NCI-H460 (cell line): ENCODE data around the gene KCNK17. TPM values are rescaled to one million over a fixed set of nuclear protein-coding genes. Genes with fewer than 3 reads are reported as not detected.

Experiments used
- DNase-seq: peaks from one replicate; pipeline ENCODE4 v3.0.0-alpha.2; 2016; ENCODE audit warnings: low read depth; ENCODE audit errors: extremely low read depth
- total RNA-seq: library from RNA; depleted of rRNA; stranded (reverse); fragments of >200 nt; shearing (Covaris generic); gene quantifications from 2 replicates; pipeline ENCODE4 v1.2.3, GENCODE V29; 2014; rRNA removed

Gene KCNK17
- total RNA-seq, 1 experiment from 2014 or later = not detected

DNA sequence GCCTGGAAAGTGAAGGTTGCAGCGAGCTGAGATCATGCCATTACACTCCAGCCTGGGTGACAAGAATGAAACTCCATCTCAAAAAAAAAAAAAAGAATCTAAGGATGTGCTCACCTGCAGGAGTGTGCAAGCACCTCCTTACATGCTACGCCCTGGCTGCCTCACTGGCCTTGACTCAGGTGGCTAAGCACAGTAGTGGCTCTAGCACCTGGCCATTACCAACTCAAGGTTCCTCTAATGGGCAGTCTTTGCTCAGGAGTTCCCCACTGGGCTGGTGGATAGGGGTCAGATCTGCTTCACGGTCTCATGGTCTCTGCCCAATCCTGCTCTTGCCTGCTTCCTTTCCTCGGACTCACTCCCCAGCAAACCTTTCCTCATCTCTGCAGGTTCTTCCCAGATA, 39.7 kb downstream of the KCNK17 start:
- no peak for DNase-seq

GRCh38 chr6:39273406-39273821, 40.8 kb downstream of the KCNK17 start:
- DNase-seq = no peak

GRCh38 chr6:39269961-39270360, 44.3 kb downstream of the KCNK17 start:
- no peak for DNase-seq

DNA sequence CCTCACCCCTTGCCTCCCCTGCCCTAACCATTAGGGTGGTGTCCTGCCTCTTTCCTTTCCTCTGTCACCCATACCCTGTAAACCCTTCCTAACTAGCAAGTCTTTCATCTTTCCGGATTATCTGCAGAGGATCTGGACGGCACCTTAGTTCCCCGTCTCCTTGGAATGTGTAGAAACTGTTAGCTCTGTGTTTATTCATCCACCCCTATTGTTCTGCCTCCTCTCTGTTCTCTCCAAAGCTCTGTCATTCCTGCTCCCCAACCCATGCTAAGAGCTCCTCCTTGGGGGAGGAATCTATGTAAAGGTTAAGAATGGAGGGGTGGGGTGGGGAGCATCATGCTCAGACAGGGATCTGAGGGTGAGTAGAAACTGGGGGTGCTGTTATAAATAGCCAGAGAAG, 45.5 kb downstream of the KCNK17 start:
- no peak for DNase-seq

DNA sequence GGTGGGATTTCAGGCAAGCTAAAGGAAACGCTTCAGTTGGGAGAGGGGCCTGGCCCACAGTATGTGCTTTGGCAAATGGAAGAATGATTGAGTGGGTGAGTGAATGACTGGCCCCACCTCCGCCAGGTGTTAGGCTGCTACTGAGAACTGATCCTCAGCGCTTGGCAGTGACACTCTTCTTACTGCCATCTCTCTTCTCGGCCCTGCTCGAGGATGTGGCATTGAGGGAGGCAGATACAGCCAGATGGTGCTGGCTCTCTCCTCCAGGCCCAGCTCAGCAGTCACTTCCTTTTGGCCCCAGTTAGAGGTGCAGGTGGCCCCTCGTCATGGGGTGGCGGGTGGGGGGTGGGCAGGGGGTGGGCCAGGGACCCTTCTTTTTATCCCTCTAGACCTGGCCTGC, 46.0 kb downstream of the KCNK17 start:
- no peak for DNase-seq

- DNase-seq = no peak
These were observed 47.4 kb downstream of the KCNK17 start for GRCh38 chr6:39266782-39267355.

DNA sequence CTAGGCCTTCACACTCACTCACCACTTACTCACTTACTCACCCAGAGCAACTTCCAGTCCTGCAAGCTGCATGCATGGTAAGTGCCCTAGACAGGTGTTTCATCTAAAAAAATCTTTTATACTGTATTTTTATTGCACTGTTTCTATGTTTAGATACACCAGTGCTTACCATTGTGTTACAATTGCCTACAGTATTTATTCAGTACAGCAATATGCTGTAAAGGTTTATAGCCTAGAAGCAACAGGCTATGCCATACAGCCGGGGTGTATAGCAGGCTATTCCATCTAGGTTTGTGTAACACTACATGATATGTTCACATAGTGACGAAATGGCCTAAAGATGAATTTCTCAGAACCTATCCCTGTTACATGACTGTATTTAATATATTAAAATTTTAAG, 47.8 kb downstream of the KCNK17 start:
- no peak for DNase-seq

- no peak for DNase-seq
These were observed 50.7 kb downstream of the KCNK17 start for GRCh38 chr6:39263303-39264037.

DNA sequence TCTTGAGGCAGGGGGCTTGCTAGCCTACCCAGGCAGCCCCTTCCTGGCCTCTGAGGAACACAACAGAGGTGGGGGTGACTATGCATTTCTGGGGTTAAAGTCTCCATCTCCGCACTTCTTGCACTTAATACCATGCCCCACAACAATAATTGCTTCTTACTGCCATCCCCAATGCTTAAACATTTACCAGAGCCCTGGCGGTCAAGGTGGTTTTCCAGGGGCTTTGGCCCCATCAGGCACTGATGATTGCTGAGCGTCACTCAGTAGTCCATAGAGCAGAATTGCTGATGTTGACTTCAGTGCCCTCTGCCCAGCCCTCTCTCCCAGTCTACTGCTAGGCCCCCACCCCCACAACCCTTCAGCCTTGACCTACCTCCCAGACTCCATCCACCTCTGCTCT, 52.5 kb downstream of the KCNK17 start:
- DNase-seq = no peak

GRCh38 chr6:39260953-39261352, 53.3 kb downstream of the KCNK17 start:
- DNase-seq = no peak

DNA sequence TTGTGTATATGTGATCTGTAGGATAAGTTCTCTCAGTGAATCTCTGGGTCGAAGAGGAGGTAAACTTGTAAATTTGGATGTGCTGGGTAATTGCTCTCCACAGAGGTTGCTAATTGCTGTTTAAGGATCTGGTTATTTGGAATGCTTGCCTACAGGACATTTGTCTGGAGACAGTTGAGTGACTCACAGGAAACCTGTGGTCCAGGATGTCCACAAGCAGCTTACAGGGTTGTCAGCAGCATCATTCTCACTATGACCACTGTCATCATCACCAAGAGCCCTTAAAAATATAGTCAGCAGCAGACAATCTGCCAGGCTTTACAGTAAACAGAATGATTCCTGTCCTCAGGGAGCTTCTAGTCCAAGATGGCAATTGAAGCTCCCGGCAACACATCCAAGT, 53.8 kb downstream of the KCNK17 start:
- DNase-seq = no peak

DNA sequence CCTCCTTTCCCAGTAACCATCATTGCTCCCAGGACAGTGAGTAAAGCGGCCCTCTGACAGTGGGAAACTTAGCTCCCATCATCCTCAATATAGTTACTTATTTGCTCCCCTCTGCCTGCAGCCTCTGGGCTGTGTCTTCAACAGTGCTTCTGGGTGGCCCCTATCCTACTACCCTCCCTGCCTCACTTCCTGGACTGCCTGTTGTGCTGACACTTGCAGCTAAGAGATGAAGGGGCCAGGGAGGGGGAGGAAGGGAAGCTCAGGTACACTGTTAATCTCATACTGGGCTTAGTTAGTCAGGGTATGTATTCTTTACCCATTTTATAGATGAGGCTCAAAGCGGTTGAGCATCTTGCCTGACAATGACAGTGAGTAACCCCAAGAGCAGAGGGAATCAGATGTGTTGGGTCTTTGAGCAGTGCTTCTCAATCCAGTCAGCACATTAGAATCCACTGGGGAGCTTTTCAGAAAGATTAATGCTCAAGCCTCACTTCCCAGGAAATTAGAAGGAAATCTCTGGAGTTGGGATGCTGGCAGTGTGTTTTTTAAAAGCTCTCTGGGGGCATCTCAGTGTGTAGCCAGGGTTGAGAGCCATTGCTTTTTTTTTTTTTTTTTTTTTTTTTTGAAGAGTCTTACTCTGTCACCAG, 57.8 kb downstream of the KCNK17 start:
- no peak for DNase-seq

DNA sequence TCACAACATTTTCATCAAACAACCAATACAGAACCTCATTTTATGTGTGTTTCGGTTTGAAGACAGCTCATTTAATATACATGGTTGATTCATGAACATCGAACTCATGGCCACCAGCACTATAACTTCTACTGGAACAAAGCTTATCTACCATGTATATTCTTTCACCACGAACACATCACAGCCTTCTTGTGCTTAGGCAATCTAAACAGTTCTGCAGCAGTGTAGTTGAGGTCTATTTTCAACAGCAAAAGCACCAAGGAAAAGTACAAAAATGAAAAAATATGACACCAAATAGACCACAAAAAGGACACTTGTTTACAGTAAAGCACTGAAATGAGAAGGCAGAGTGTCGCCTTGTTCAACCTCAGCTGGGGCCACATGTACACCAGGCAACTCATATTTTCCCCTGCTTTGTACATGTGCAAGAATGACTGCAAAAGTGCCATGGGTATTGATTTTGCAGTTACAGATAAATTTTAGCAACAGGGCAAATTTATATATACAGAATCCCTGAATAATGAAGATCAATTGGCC, 59.2 kb downstream of the KCNK17 start:
- DNase-seq = no peak

DNA sequence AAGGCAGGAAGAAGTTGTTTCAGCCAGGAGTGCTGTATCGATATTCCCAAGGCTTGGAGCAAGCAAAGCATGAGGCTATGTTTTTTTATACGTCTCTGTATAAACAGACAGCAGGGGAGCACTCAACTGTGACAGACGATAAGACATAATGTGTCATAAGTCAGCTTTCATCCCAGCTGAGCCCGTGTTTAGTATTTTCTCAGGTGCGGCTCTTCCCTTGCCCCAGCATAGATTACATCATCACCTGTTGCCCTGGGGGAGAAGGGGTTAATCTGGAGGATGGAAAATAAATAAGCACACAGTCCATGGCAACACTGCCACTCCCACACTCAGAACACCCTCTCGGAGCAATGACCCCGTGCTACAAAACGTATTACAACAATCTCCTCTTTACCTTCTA, 62.8 kb downstream of the KCNK17 start:
- DNase-seq = no peak

- DNase-seq = no peak
These were observed 63.7 kb downstream of the KCNK17 start for GRCh38 chr6:39250507-39250906.

GRCh38 chr6:39249278-39249677, 64.9 kb downstream of the KCNK17 start:
- DNase-seq = no peak

Other genes with a start within 250 kb of the KCNK17 start
- gene SAYSD1, start 199.2 kb downstream of the KCNK17 start, total RNA-seq = 7.1 and 8.9 TPM in 2 replicates
- 0.74 and 0.78 TPM in 2 replicates for gene KCNK5, start 84.9 kb downstream of the KCNK17 start, total RNA-seq
- gene KCNK16, start 8.3 kb upstream of the KCNK17 start, total RNA-seq = not detected in 2 replicates